A673 (cell line): ENCODE data around the gene NR4A3. TPM values are rescaled to one million over a fixed set of nuclear protein-coding genes. Genes with fewer than 3 reads are reported as not detected.

Experiments used
- BruUV-seq: library from RNA; stranded (reverse); fragments of 400-500 nt; replicated peaks from 2 replicates; lab custom pipeline; 2021; lab: Mats Ljungman, UMichigan
- CTCF ChIA-PET: fragments of 300-600 bp; sonication (Branson Sonifier 250); formaldehyde crosslinking; loops from one replicate; lab custom pipeline; 2022; ENCODE audit warnings: antibody characterized with exemption; lab: Charles Lee
- POLR2A ChIA-PET: fragments of 300-600 bp; sonication (Branson Sonifier 250); formaldehyde crosslinking; loops from one replicate; lab custom pipeline; 2022; ENCODE audit warnings: antibody characterized with exemption; ENCODE audit not compliant: low non-redundant PET; lab: Charles Lee
- DNase-seq: peaks from one replicate; pipeline ENCODE4 v3.0.0-alpha.2; 2015; ENCODE audit warnings: low spot score
- H3K27ac ChIP-seq: fragments of 200-600 bp; sonication (generic); 2 replicates; pipeline ENCODE4 v1.5.1; 2016; ENCODE audit warnings: mixed run types, low read depth, mild to moderate bottlenecking, mixed read lengths, antibody characterized with exemption, low read length; ENCODE audit not compliant: poor library complexity, severe bottlenecking
- H3K27me3 ChIP-seq: fragments of 200-600 bp; sonication (generic); replicated peaks from 2 replicates; pipeline ENCODE4 v1.6.1; 2017; ENCODE audit warnings: mixed run types, low read depth, mild to moderate bottlenecking, mixed read lengths, antibody characterized with exemption, low read length; ENCODE audit not compliant: insufficient read depth, poor library complexity
- H3K36me3 ChIP-seq: fragments of 200-600 bp; sonication (generic); 2 replicates; pipeline ENCODE4 v1.6.1; 2016; ENCODE audit warnings: mixed run types, mild to moderate bottlenecking, mixed read lengths, antibody characterized with exemption, low read length; ENCODE audit not compliant: insufficient read depth, poor library complexity, severe bottlenecking
- H3K4me1 ChIP-seq: fragments of 200-600 bp; sonication (generic); 2 replicates; pipeline ENCODE4 v1.6.1; 2017; ENCODE audit warnings: mixed run types, mild to moderate bottlenecking, mixed read lengths, antibody characterized with exemption, low read length; ENCODE audit not compliant: insufficient read depth, poor library complexity, severe bottlenecking
- H3K4me3 ChIP-seq: fragments of 200-600 bp; sonication (generic); 2 replicates; pipeline ENCODE4 v1.5.1; 2016; ENCODE audit warnings: low read depth, mixed run types, mild to moderate bottlenecking, mixed read lengths, low read length; ENCODE audit not compliant: poor library complexity, severe bottlenecking
- H3K9me3 ChIP-seq: fragments of 200-600 bp; sonication (generic); 2 replicates; pipeline ENCODE4 v1.6.1; 2016; ENCODE audit warnings: mixed run types, low read depth, mild to moderate bottlenecking, mixed read lengths, antibody characterized with exemption, low read length; ENCODE audit not compliant: poor library complexity, severe bottlenecking
- EZH2 ChIP-seq: fragments of 200-600 bp; sonication (generic); IDR thresholded peaks from 2 replicates; pipeline ENCODE4 v1.6.1; 2017; ENCODE audit warnings: borderline replicate concordance, low read depth, mild to moderate bottlenecking, mixed read lengths, antibody characterized with exemption, low read length; ENCODE audit not compliant: poor library complexity, severe bottlenecking
- intact Hi-C: fragments of 100-400 bp; cut with micrococcal nuclease; formaldehyde crosslinking; loops from one replicate; pipeline ENCODE4 v1.10.0; 2022; ENCODE audit not compliant: unreplicated experiment
- total RNA-seq: library from RNA; stranded (reverse); gene quantifications from 2 replicates; pipeline ENCODE4 v1.2.3, GENCODE V29; 2021
- TF ChIP-seq, protein P1 (sequence below): fragments of 300-800, 200-600 bp; sonication (generic); conservative IDR thresholded peaks from 2 replicates; pipeline ENCODE4 v1.5.1; 2017; ENCODE audit warnings: low read depth, mild to moderate bottlenecking, antibody characterized with exemption, low read length, moderate library complexity, mixed read lengths

The NR4A3 gene
- total RNA-seq, 1 experiment from 2014 or later = 6.4 TPM

DNA sequence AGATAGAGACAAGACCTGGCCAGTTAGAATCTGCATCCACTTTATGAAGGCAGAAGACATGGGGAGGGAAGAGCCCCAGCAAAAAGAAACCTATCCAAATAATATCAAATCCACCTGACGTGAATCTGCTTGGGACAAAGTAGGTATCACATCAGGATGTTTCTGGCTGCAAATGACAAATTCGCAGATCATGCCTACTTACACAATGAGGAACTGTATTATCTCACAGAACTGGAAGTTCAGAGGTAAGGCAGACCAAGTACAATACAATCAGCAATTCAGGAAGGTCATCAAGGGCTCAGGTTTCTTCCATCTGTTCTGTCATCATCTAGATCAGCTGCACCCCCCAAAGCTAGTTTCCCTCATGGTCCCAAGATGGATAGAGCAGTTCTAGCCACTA lies 13.2 kb upstream of the NR4A3 start:
- H3K27ac ChIP-seq = no peak overlapping the region
- no peaks in the 10 kb centered on the region for H3K36me3 ChIP-seq
- no peaks in the 10 kb centered on the region for H3K9me3 ChIP-seq
- no TSS peak for BruUV-seq
- TF ChIP-seq, protein P1, sequence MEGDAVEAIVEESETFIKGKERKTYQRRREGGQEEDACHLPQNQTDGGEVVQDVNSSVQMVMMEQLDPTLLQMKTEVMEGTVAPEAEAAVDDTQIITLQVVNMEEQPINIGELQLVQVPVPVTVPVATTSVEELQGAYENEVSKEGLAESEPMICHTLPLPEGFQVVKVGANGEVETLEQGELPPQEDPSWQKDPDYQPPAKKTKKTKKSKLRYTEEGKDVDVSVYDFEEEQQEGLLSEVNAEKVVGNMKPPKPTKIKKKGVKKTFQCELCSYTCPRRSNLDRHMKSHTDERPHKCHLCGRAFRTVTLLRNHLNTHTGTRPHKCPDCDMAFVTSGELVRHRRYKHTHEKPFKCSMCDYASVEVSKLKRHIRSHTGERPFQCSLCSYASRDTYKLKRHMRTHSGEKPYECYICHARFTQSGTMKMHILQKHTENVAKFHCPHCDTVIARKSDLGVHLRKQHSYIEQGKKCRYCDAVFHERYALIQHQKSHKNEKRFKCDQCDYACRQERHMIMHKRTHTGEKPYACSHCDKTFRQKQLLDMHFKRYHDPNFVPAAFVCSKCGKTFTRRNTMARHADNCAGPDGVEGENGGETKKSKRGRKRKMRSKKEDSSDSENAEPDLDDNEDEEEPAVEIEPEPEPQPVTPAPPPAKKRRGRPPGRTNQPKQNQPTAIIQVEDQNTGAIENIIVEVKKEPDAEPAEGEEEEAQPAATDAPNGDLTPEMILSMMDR = no peak
- TF ChIP-seq EZH2 = no peak
- H3K27me3 ChIP-seq = no peaks in the 10 kb centered on the region
- ChIA-PET POLR2A (no interaction called here), CTCF (no interaction called here)
- no peak overlapping the region for H3K4me3 ChIP-seq
- intact Hi-C loops = loop anchor here (5.0 kb wide), 3 partner anchors 409 to 541 kb away; no protein-coding TSS in a partner anchor
- H3K4me1 ChIP-seq = peaks cover 24% of the 10 kb centered on the region
- no peak for DNase-seq

DNA sequence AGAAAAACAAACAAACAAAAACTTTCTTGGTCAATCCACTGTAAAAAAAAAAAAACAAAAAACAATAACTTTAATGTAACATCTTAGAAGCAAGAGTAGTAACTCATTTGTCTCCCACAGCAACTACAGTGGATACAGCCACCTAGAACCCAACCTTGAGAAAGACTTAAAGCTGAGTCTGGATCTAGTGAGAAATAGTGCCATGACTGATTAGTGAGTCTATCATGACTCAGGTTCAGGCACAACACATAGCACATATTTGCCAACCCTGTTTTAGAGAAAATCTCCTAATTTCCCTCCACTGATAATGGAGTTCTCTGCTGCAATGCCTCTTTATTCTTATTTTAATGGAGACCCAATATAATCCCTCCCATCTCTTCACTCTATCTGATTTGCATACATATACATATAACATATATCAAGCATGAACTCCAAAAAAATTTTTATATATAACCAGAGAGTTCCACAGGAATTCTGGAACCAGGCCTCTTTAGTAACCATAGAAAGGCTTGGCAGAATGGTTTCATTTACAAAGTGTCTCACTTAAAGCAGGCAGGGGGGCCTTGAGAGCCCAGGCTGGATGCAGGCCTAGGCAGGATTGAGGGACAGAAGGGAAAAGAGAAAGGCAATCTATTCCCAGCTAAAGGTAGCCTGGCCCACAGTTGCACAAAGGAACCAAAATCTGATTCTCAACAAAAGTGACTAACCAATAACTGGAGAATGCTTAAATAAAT lies 11.9 kb upstream of the NR4A3 start:
- DNase-seq = no peak
- Histone ChIP-seq H3K27ac (no peak overlapping the region), H3K9me3 (no peaks in the 10 kb centered on the region), H3K4me3 (no peak overlapping the region), H3K36me3 (no peaks in the 10 kb centered on the region), H3K27me3 (no peaks in the 10 kb centered on the region), H3K4me1 (peaks cover 24% of the 10 kb centered on the region)
- CTCF ChIA-PET = no interaction called here
- no TSS peak for BruUV-seq
- TF ChIP-seq, protein P1 = no peak
- no peak for TF ChIP-seq EZH2
- intact Hi-C loops = loop anchor here (5.0 kb wide), 3 partner anchors 408 to 542 kb away; no protein-coding TSS in a partner anchor
- POLR2A ChIA-PET = no interaction called here

- H3K4me3 ChIP-seq = no peak overlapping the region
- intact Hi-C loops = no loop called here
- TF ChIP-seq EZH2 = no peak
- TF ChIP-seq, protein P1 = no peak
- POLR2A ChIA-PET = no interaction called here
- DNase-seq = no peak
- H3K27ac ChIP-seq = no peak overlapping the region
- CTCF ChIA-PET = no interaction called here
- H3K4me1 ChIP-seq = peaks cover 30% of the 10 kb centered on the region
- no peaks in the 10 kb centered on the region for H3K9me3 ChIP-seq
- no peaks in the 10 kb centered on the region for H3K36me3 ChIP-seq
- BruUV-seq = no TSS peak
- H3K27me3 ChIP-seq = no peaks in the 10 kb centered on the region
Observed at GRCh38 chr9:99811172-99811571, 10.5 kb upstream of the NR4A3 start.
